Memory B cell (primary cell): ENCODE results near the gene PTPRCAP.

Experiments
- ATAC-seq: fragments of 150-1000 bp; cut with Tn5 transposase; 2 replicates; pipeline ENCODE4 v1.10.0; 2021; ENCODE audit warnings: low read depth, mild to moderate bottlenecking, moderate library complexity
- DNase-seq, 2 donors: peaks; one replicate each; pipeline ENCODE4 v3.0.0; 2022; ENCODE audit warnings: low spot score in 2 of 2
- H3K27ac Mint-ChIP-seq: one replicate; pipeline ENCODE4 v1.8.0; 2022; ENCODE audit warnings: mild to moderate bottlenecking, moderate library complexity, mixed read lengths
- H3K27me3 Mint-ChIP-seq: one replicate; pipeline ENCODE4 v1.8.0; 2022; ENCODE audit warnings: mixed read lengths
- H3K36me3 Mint-ChIP-seq: one replicate; pipeline ENCODE4 v1.8.0; 2022; ENCODE audit warnings: mild to moderate bottlenecking, mixed read lengths
- H3K4me1 Mint-ChIP-seq: one replicate; pipeline ENCODE4 v1.8.0; 2022; ENCODE audit warnings: mixed read lengths
- H3K4me3 Mint-ChIP-seq: one replicate; pipeline ENCODE4 v1.8.0; 2022; ENCODE audit warnings: mild to moderate bottlenecking, moderate library complexity, mixed read lengths
- H3K9me3 Mint-ChIP-seq: one replicate; pipeline ENCODE4 v1.8.0; 2022; ENCODE audit warnings: mixed read lengths

PTPRCAP gene

DNA sequence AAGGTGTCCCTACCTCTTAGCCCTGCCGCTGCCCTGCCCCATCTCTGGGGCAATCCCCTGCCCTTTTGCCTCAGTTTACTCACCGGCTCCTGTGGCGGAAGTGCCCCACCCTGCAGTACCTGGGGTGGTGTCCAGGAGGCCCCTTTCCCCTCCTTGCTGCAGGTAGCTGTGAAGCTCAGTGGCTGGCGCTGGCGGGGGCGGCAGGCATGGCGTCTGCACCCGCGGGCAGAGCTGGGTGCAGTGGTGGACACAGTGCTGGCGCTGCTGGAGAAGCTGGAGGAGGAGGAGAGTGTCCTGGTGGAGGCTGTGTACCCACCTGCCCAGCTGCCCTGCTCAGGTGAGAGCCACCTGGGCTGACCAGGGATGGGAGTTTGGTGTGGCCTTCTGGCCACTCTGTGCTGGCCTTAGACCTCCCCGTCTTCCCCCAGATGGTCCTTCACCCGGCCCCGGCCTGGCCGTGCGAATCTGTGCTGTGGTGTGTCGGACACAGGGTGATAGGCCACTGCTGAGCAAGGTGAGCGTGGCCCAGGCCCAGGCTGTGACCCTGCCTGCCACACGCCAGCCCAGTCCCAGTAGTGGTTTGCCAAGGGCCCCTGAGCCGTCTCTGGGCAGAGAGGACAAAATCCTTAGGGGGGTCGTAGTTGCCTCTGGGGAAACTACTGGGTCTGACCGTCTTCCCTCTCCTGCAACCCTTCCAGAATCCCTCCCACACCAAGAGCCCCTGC lies 18.0 kb downstream of the PTPRCAP start:
- Mint-ChIP-seq H3K36me3 (no peaks in the 10 kb centered on the region), H3K9me3 (no peaks in the 10 kb centered on the region), H3K4me1 (peaks cover 44% of the 10 kb centered on the region), H3K4me3 (peak overlapping the region; percentile 87), H3K27ac (peak overlapping the region; percentile 78), H3K27me3 (no peaks in the 10 kb centered on the region)
- DNase-seq = no peak
- ATAC-seq = no peak

DNA sequence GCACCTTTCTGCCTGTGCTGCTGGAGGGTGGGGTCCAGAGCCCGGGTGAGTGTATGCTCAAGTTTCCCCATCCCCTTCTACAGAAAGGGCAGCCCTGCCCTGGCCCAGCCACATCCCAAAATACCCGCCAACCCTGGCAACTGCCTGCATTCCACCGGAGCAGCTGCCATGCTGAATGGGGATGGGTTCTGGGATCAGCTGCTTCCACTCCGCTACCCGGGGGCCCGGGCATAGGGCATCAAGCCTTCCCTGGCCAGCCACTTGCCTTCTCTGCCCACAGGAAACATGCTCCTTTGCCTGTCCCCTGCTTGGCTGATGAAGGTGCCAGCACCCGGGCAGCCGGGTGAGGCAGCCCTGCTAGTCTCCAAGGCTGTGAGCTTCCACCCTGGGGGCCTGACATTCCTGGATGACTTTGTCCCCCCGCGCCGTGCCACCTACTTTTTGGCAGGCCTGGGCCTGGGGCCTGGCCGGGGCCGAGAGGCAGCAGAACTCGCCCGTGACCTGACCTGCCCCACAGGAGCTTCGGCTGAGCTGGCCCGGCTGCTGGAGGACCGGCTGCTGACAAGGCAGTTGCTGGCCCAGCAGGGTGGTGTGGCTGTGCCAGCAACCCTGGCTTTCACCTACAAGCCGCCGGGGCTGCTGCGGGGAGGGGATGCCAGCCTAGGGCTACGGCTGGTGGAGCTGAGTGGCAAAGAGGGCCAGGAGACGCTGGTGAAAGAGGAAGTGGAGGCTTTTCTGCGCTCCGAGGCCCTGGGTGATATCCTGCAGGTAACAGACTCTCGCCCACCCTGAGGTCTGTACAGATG lies 18.8 kb downstream of the PTPRCAP start:
- no peaks in the 10 kb centered on the region for H3K9me3 Mint-ChIP-seq
- ATAC-seq = peak; percentile 58

DNA sequence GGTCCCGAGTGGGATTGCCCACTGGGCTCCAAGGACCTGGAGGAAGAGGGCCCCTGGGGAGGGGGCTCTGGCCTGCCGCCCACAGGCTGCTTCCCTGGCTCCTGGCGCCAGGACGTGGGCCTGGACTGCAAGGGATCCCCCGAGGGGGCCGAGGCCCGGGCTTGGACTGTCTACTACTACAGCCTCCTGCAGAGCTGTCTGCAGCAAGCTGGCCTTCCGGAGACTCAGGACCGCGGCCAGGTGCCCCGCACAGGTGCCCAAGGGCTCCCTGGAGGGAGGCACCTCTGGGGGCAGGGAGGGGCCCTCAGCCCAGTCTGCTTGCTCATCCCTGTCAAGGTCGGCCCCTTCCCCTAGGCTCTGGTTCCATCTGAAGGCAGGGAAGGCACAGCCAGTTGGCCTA lies 20.1 kb downstream of the PTPRCAP start:
- H3K27ac Mint-ChIP-seq = peak overlapping the region; percentile 78
- H3K4me1 Mint-ChIP-seq = peaks cover 49% of the 10 kb centered on the region
- no peaks in the 10 kb centered on the region for H3K36me3 Mint-ChIP-seq
- no peak for ATAC-seq
- no peaks in the 10 kb centered on the region for H3K9me3 Mint-ChIP-seq
- no peaks in the 10 kb centered on the region for H3K27me3 Mint-ChIP-seq
- no peak for DNase-seq
- H3K4me3 Mint-ChIP-seq = peak overlapping the region; percentile 87

More for the DNA sequence above, 18.8 kb downstream of the PTPRCAP start:
- peak; percentile 70 to 74 for DNase-seq
- H3K4me1 Mint-ChIP-seq = peaks cover 43% of the 10 kb centered on the region
- no peaks in the 10 kb centered on the region for H3K36me3 Mint-ChIP-seq
- peak overlapping the region; percentile 87 for H3K4me3 Mint-ChIP-seq
- peak overlapping the region; percentile 78 for H3K27ac Mint-ChIP-seq
- no peaks in the 10 kb centered on the region for H3K27me3 Mint-ChIP-seq

- Mint-ChIP-seq H3K36me3 (no peaks in the 10 kb centered on the region), H3K27me3 (no peaks in the 10 kb centered on the region), H3K27ac (peak overlapping the region; percentile 71), H3K9me3 (no peaks in the 10 kb centered on the region), H3K4me3 (peak overlapping the region; percentile 87), H3K4me1 (peaks cover 56% of the 10 kb centered on the region)
- DNase-seq (peak in 1 of 2 donors; percentile 58), ATAC-seq (peak; percentile 37)
Measured at GRCh38 chr11:67416416-67417335, 20.8 kb downstream of the PTPRCAP start.

DNA sequence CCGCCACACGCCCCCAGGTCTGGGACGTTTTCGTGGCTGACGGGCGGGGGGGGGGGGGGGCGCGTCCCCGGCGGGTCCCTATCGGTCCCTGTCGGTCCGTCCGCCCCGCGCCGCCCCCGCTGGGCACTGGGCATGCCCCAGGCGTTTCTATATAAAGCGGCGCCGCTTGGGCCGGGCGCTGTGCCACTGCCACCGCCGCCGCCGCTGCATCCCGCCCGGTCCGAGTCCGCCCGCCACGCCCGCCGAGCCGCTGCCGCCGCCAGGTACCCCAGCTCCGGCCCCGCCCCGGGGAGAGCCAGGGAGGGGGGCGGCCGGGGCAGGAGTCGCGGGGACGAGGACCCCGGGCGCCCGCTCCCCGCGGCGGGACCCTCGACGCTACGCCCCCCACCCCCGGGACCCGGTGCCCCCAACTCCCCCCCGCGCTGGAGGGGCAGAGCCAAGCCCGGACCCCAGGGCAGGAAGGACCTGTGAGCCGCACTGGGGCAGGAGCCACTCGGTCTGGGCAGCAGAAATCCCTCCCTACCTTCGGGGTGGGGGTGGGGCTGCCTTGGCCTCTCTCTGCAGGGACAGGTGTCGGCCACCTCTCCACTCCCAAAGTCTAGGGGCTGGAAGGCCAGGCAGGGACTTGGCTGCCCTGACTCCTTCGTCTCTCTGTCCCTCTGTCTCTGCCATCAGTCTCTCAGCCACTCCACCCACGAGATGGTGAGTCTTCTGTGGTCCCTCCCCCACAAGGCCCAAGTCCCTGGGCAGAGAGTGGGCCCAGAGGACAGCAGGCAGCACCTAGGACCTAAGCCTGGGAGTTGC lies 21.8 kb downstream of the PTPRCAP start, which contains the start of gene CARNS1:
TSS of gene CARNS1 (plus strand) at position 178 of the 804 bp plus-strand sequence. CDS start at position 700, 522 bp downstream.
- H3K9me3 Mint-ChIP-seq = no peaks in the 10 kb centered on the region
- no peak for DNase-seq
- no peaks in the 10 kb centered on the region for H3K36me3 Mint-ChIP-seq
- peak within 1 kb of the TSS; percentile 80 for H3K27ac Mint-ChIP-seq
- ATAC-seq = no peak
- H3K4me3 Mint-ChIP-seq = peak within 1 kb of the TSS; percentile 90
- no peaks in the 10 kb centered on the region for H3K27me3 Mint-ChIP-seq
- peaks cover 59% of the 10 kb centered on the region for H3K4me1 Mint-ChIP-seq

GRCh38 chr11:67413266-67413849 lies 24.1 kb downstream of the PTPRCAP start:
- H3K9me3 Mint-ChIP-seq = no peaks in the 10 kb centered on the region
- H3K27me3 Mint-ChIP-seq = no peaks in the 10 kb centered on the region
- H3K36me3 Mint-ChIP-seq = peaks cover 3% of the 10 kb centered on the region
- peak overlapping the region; percentile 15 for H3K27ac Mint-ChIP-seq
- ATAC-seq (no peak), DNase-seq (no peak)
- H3K4me1 Mint-ChIP-seq = peaks cover 63% of the 10 kb centered on the region
- H3K4me3 Mint-ChIP-seq = peak overlapping the region; percentile 45

- Mint-ChIP-seq H3K27ac (peak overlapping the region; percentile 15), H3K9me3 (no peaks in the 10 kb centered on the region), H3K4me3 (peak overlapping the region; percentile 45), H3K27me3 (no peaks in the 10 kb centered on the region), H3K36me3 (peaks cover 4% of the 10 kb centered on the region), H3K4me1 (peaks cover 63% of the 10 kb centered on the region)
- ATAC-seq = no peak
- DNase-seq = no peak
Measured at GRCh38 chr11:67412495-67413179, 24.8 kb downstream of the PTPRCAP start.

GRCh38 chr11:67411785-67412152 lies 25.7 kb downstream of the PTPRCAP start:
- peaks cover 10% of the 10 kb centered on the region for H3K36me3 Mint-ChIP-seq
- DNase-seq = no peak
- peak overlapping the region; percentile 15 for H3K27ac Mint-ChIP-seq

DNA sequence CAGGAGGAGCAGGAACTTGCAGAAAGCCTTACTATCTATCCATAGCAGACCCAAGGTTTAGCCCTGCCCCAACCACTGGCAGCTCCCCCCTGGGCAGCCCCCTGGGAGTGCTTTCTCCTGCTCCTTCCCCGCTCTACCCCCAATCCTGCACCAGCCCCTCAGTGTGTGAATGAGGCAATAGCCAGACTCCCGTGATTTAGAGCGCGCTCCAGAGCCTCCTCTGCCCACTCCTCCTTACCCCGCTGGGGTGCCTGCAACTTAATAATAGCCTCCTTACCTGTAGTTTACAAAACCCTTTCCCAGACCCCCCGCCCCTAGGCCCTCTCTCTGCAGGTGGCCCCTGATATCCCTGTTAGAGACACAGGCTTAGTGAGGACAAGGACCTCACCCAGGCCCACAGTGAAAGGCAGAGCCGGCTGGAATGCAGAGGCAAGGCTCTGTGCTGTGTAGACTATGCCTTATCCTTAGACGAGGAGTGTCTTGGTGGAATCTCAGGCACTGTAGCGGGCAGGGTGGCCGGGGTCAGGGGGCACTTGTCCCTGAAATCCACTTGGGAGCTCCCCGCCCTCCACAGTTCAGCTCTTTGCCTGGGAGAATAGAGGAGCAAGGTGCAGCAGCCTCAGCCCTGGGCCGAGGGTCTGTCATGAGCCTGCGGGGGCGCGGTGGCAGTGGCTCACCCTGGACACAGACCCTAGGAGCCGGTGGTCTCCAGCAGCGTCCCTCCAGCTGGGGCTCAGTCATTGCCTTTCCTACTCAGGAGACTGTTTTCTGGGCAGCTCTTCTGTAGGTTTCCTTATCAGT lies 26.3 kb downstream of the PTPRCAP start:
- no peaks in the 10 kb centered on the region for H3K9me3 Mint-ChIP-seq
- H3K4me3 Mint-ChIP-seq = peak overlapping the region; percentile 90
- no peak for DNase-seq
- H3K4me1 Mint-ChIP-seq = peaks cover 63% of the 10 kb centered on the region
- ATAC-seq = no peak
- peak overlapping the region; percentile 86 for H3K27ac Mint-ChIP-seq
- peaks cover 14% of the 10 kb centered on the region for H3K36me3 Mint-ChIP-seq
- no peaks in the 10 kb centered on the region for H3K27me3 Mint-ChIP-seq

More at GRCh38 chr11:67411785-67412152, 25.7 kb downstream of the PTPRCAP start:
- Mint-ChIP-seq H3K27me3 (no peaks in the 10 kb centered on the region), H3K4me1 (peaks cover 63% of the 10 kb centered on the region), H3K9me3 (no peaks in the 10 kb centered on the region), H3K4me3 (peak overlapping the region; percentile 59)
- ATAC-seq = peak; percentile 9

DNA sequence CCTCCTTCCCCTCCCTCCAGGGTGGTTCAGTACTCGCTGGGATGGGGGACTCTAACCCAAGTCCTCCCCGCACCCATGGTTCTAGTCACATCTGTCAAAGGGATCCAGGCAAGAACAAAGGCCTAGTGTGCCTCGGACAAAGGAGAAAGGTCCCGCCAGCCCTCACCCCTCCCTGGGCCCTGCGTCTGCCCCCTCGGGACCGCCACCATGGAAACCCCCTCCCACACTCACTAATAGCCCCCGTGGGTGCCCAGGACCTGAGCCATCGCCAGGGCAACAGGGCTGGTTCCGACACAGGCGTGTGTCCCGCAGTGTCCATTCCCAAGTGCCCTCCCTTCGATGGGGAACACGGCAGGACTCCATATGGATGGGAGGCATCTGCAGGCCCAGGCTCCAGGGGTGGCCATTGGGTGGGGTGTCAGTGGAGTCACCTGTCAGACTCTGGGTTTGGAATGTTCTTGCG lies 27.1 kb downstream of the PTPRCAP start:
- Mint-ChIP-seq H3K4me3 (peak overlapping the region; percentile 90), H3K9me3 (no peaks in the 10 kb centered on the region), H3K4me1 (peaks cover 62% of the 10 kb centered on the region), H3K27me3 (no peaks in the 10 kb centered on the region), H3K27ac (peak overlapping the region; percentile 86), H3K36me3 (peaks cover 14% of the 10 kb centered on the region)
- ATAC-seq (no peak), DNase-seq (no peak)

DNA sequence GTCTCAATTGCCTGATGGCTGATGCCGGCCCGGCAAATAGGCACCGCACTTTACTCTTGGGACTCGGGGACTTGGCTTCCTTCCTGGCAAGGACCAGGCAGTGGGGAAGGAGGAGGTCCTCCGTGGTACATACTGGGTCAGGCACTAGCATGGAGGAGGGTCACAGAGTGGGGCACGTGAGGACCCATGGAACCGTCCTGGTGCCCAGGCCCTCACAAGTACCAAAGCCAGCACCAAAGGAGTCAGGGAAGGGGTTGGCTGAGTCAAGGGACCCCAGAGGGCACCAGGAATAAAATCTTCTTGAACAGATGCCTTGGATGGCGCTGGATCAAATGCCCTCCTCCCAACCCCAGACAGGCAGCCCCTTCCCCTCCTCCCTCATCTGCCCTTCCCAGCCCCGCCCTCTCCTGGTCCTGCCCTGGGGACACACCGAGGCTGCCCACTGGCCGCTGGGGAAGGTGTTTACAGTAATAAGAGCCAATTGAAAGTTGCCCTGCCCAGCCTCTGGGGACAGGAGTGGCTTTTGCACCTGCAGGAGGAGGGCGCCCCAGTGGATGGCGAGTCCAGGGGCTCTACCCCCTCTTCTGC lies 27.6 kb downstream of the PTPRCAP start:
- H3K36me3 Mint-ChIP-seq = peaks cover 14% of the 10 kb centered on the region
- no peaks in the 10 kb centered on the region for H3K9me3 Mint-ChIP-seq
- peak overlapping the region; percentile 90 for H3K4me3 Mint-ChIP-seq
- ATAC-seq (peak; percentile 48), DNase-seq (peak in 1 of 2 donors; percentile 41)
- H3K27ac Mint-ChIP-seq = peak overlapping the region; percentile 86
- no peaks in the 10 kb centered on the region for H3K27me3 Mint-ChIP-seq
- peaks cover 59% of the 10 kb centered on the region for H3K4me1 Mint-ChIP-seq
